ENCODE results near the gene PEX12. TPM values are rescaled to one million over a fixed set of nuclear protein-coding genes. Genes with fewer than 3 reads are reported as not detected.
"Not testable (repeated sequence)": the region's sequence is repeated elsewhere in the genome, so short reads cannot be mapped to it uniquely, and the experiment has no call there.

The PEX12 gene
- total RNA-seq, 1 donor from 2014 or later = 4.6 TPM

DNA sequence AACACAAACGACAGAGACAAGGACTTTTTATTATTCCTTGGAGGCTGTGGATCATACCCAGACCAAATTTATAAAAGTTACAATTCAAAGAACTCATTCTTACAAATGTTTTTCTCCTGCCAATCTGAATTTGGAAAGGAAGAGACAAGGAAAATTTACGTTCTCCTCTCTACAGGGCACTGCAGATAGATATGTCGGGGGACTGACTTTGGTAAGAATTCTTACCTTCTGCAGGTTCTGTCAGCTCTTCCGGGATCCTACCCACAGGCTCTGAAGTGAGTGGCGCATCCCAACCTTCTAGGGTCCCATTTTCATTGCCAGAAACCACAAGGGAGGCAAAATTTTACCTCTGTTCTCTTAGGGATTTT is 38.7 kb downstream of the PEX12 start:
- DNase-seq (ENCODE audit: extremely low read depth, low read depth, low spot score) = no peak

DNA sequence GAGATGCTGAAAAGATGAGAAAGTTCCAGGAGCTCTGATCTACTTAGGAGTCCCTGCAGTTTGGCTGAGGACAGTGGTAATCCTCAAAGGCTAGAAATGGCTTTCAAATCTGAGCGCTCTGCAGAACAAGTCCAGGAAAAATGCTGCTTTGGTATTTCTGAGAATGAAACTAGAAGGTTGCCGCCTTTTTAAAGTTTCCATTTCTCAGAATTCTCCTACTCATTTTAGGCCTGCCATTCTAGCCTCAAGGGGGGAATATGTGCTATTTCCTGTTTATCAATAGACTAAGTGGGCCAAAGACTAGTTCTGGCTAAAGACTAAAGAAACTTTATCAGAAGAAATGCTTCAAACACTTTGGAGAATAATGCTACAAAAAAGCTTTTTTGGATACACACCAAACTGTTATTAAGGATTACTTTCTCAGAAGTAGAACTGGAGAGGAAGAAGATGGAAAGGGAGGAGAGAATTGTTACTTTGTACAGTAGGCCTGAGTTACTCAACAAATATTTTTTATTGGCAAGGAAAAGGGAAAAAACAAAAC is 40.7 kb downstream of the PEX12 start, which contains the start of gene SLFN12L:
TSS of gene SLFN12L (minus strand) at position 78 of the 541 bp plus-strand sequence. CDS start 15,314 bp downstream, outside the sequence.
- no peak for DNase-seq (ENCODE audit: extremely low read depth, low read depth, low spot score)

DNA sequence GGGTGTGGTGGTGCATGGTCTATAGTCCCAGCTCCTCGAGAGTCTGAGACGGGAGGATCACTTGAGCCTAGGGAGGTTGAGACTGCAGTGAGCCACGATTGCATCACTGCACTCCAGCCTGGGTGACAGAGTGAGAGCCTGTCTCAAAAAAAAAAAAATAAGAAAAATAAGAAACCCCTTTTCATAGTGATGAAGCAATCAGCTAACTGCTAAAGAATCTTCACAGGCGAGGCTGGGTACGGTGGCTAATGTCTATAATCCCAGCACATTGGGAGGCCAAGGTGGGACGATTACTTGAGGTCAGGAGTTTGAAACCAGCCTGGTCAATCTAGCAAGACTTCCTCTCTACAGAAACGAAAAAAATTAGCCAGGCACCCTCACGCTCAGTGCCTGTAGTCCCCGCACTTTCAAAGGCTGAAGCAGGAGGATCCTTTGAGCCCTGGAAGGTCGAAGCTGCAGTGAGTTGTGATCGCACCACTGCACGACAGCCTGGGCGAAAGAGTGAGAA is 41.7 kb downstream of the PEX12 start:
- DNase-seq (ENCODE audit: extremely low read depth, low read depth, low spot score) = no peak

DNA sequence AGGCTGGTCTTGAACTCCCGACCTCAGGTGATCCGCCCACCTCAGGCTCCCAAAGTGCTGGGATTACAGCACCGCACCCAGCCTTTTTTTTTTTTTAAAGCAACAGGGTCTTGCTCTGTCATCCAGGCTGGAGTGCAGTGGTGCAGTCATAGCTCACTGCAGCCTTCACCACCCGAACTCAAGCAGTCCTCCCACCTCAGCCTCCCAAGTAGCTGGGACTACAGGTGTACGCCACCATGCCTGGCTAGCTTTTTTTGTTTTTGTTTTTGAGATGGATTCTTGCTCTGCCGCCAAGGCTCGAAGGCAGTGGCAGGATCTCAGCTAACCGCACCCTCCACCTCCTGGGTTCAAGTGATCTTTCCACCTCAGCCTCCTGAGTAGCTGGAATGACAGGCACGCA is 43.0 kb downstream of the PEX12 start:
- not testable (repeated sequence) for DNase-seq (ENCODE audit: extremely low read depth, low read depth, low spot score)

DNA sequence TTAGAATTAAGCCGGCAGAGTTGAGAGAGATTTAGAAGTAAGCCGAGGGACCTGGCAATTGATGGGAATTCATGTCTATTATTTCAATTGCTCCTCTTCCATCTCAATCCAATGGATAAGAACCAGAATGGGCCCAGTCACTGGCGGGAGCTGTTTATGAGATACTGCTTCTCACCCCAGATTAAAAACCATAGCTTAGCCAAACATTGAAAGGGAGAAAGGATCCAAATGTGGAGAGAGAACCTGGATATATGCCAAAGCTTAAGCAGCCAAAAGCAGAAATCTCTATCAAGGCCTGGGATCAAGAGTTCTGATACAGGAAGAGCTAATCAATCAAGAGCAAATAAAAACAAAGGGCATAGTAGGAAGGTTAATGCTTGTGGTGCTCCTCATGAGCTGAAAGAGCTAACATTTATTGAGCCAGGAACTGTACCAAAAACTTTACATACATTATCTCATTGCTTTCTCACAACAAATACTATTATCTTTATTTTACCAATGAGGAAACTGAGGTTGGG is 43.7 kb downstream of the PEX12 start:
- no peak for DNase-seq (ENCODE audit: extremely low read depth, low read depth, low spot score)

DNA sequence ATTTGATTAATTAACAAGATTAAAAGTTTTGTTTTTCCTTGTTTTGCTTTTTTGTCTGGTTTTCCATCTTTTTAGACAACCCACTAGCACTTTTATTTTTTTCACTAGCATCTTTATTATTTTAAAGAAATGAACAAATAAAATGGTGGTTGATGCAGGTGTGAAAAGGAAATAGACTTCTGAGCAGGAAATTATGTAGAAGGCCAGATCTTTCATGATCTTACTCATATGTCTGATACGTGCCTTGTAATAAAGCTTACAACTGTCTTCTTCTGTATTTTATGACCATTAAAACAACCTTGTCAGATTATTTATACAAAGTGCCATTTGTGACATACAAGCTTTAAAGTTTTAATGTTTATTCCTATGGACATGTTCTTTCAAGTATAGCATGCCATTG is 47.2 kb downstream of the PEX12 start:
- no peak for DNase-seq (ENCODE audit: extremely low read depth, low read depth, low spot score)

DNA sequence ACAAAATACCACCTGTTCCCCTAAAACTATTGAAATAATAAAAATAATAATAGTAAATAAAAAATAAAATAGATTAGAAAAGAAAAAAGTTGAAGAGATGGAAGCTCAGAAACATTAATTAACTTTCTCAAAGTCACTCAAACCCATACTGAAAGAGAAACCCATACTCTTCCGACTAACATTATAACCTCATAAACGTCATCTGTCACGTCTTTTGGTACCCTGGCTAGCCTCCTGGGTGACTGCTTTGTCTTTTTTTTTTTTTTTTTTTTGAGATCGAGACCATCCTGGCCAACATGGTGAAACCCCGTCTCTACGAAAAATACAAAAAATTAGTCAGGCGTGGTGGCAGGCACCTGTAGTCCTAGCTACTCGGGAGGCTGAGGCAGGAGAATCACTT is 48.5 kb downstream of the PEX12 start:
- no peak for DNase-seq (ENCODE audit: extremely low read depth, low read depth, low spot score)

DNA sequence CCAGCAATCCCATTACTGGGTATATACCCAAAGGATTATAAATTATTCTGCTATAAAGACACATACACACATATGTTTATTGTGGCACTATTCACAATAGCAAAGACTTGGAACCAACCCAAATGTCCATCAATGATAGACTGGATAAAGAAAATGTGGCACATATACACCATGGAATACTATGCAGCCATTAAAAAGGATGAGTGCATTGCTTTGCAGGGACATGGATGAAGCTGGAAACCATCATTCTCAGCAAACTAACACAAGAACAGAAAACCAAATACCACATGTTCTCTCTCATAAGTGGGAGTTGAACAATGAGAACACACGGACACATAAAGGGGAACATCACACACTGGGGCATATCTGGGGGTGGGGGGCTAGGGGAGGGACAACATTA is 49.0 kb downstream of the PEX12 start:
- DNase-seq (ENCODE audit: extremely low read depth, low read depth, low spot score) = not testable (repeated sequence)

Other genes with a start within 250 kb of the PEX12 start
- gene SLFN11, start 204.9 kb downstream of the PEX12 start, total RNA-seq = 24.3 and 30.2 TPM in 2 replicates
- gene SLFN12, start 146.1 kb downstream of the PEX12 start, total RNA-seq = 27.6 and 33.2 TPM in 2 replicates
- 0.82 and 1.1 TPM in 2 replicates for gene SLFN13, start 129.8 kb downstream of the PEX12 start, total RNA-seq
- gene SLFN12L, start 40.9 kb downstream of the PEX12 start, total RNA-seq = 0.05 TPM in 1 of 2 replicates, not detected in the other
- 0.18 TPM in 1 of 2 replicates, not detected in the other for gene SLFN14, start 17.8 kb downstream of the PEX12 start, total RNA-seq
- gene AP2B1, start 8.8 kb upstream of the PEX12 start, total RNA-seq = 168 and 203 TPM in 2 replicates
- gene RASL10B, start 153.1 kb upstream of the PEX12 start, total RNA-seq = 1.5 and 3.8 TPM in 2 replicates
- not detected in 2 replicates for gene GAS2L2, start 174.7 kb upstream of the PEX12 start, total RNA-seq
- gene C17orf50, start 182.3 kb upstream of the PEX12 start, total RNA-seq = not detected in 2 replicates
- gene MMP28, start 217.1 kb upstream of the PEX12 start, total RNA-seq = 0.29 and 3.4 TPM in 2 replicates
- gene TAF15, start 230.9 kb upstream of the PEX12 start, total RNA-seq = 52.4 and 73.9 TPM in 2 replicates

All from glomerular endothelial cell (primary cell).